MV-4-11 (cell line): ENCODE data around the gene CCT5.
A peak's percentile ranks its signal among the peaks of the same experiment; 100 is the strongest.
"Not testable (repeated sequence)": the region's sequence is repeated elsewhere in the genome, so short reads cannot be mapped to it uniquely, and the experiment has no call there.

Experiments used
- DNase-seq: peaks from one replicate; lab custom pipeline; 2025; lab: John Stamatoyannopoulos, UW

CCT5 gene

DNA sequence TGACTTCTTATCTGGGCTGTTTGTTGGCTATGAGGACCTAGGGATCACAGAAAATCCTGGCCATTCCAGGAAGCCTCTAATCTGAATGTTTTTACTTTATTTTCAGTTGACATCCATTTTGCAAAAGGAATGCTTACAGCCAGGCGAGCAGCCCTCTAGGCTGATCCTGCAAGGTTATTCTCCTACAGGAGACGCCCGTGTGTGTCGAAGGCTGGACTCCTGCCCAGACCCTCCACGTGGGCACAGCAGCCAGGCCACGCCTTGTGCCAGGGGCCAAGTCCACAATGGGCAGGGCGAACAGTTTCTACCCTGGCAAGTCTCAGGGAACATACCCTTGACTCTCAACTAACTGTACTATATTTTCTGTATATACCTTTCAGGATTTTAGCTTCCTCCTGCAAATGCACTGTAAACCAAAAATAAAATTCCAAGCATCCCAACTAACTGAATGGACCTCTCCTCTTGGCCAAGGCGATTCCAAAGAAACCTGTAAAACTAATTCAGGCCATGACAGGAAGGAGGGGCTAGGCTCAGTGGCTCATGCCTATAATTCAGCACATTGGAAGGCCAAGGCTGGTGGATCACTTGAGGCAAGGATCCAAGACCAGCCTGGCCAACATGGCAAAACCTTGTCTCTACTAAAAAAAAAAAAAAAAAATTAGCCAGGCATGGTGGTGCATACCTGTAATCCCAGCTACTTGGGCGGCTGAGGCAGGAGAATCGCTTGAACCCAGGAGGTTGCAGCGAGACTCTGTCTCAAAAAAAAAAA, 51.9 kb downstream of the CCT5 start:
- no peak for DNase-seq

DNA sequence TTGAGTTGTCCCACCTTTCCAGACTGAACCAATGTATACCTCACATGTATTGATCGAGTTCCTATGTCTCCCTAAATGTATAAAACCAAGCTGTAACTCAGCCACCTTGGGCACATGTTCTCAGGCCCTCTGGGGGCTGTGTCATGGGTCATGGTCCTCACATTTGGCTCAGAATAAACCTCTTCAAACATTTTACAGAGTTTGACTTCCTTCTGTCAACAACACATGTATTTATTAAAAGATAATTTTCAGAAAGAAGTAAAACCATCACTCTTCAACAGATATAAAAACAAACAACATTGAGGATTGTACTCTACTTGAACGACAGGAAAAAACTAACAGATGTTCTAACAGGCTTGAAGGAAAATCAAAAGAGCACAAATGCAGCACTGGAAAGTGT, 53.1 kb downstream of the CCT5 start:
- DNase-seq: no peak

DNA sequence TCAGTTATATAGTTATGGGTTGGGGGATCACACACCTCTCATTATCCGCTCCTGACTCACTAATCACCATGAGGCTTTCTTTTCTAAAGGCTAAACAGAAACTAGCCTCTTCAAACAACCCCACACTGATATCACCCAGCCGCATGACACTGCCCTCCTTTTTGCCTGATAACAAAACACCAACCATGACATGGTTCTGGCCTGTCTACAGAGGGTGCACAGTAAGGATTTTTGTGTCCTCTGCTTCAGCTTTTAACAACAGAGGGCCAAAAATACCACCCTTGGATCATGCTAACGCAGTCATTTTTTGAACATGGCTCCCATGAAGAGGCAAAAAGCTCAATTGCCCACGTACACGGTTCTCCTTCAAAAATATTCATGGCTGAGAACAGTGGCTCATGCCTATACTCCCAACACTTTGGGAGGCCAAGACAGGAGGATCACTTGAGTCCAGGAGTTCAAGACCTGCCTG, 53.7 kb downstream of the CCT5 start:
- no peak for DNase-seq

DNA sequence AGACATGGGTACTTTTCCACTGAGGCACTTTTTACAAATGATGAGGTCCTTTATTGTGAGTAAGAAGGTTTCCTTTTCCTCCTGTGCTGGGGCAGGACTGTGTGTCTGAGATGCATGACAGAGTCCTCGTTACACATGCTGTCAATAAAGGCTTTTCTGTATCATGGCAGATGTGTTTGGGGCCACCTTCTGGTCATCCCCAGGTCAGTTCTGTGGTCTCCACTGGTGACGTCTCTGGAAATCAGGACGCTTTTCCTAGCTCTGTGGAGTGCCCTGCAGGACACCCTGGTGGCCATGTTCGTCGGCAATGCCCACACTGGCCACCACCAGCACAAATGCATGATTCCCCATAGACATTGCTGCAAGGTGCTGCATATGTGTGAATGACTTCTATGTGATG, 54.9 kb downstream of the CCT5 start:
- DNase-seq: no peak

DNA sequence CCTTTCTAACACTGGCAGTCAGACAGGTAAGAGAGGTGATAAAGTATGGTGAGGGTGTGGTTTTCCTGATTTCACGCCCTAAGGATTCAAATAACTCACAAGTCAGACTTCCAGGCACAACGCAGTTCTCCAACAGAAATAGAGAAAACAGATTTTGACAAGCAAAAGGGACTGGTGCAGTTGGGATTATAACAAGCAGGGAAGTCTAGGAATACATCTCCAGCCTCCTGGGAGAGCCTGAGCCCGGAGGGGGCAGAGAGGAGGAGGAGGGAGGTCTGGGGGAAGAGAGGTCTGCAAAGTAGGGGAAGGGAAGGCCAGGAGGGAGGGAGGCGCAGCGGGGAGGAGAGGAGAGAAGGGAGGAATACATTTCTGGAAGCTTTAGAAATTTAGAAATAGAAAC, 56.0 kb downstream of the CCT5 start:
- no peak for DNase-seq

DNA sequence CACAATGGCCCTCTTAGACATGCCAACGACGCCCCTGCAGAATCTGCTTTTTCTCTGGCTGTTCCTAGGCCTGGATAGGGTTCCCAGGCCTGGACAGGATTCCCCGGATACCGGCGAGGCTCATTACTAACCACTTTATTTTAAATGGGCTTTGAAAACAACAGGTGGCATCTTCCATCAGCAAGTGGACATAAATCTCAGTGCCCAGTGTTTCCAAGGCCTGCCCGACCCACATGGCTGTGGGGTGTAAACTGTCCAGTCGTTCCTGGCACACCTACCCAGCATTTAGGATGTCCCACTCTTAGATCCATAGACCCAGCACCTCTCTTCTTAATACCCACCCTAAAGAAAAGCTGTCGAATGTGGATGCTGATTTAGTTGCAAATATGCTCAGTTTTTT, 56.7 kb downstream of the CCT5 start:
- no peak for DNase-seq

DNA sequence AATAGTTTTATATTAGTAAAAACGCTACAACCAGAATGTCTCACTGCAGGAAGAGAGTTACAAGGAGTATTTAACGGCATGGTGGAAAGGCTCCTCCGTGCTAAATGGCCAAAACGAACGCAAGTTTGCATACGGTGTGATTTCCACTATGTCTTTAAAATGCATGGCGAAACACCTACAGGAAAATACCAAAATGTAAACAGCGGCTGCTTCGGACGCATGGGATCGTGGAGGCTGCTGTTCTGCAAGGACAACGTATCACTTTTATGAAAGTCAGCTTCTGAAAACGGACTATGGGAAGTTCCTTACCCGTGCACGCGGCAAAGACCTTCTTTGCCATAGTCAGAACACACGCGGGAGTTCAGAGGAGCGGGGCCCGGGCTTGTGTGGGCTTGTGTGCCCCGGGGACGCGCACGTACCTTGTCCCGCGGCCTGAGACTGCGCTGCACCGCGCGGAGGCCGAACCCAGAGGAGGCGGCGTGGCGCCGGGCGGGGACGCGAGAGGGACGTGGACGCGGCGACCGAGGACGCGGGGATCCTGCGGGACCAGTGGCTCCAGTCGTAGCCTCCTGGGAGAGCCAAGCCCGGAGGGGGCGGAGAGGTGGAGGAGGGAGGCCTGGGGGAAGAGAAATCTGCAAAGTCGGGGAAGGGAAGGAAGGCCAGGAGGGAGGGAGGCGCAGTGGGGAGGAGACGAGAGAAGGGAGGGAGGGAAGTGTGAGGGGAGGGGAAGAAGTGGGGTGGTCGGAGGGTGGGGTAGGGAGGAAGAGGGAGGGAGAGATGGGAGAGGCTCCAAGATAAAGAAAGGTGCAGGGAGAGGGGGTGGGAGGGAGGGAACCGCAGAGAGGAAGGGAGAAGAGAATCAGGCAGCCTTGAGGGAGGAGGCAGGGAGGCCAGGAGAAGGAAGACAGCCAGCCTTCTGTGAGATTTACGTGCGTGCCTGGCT, 57.4 kb downstream of the CCT5 start, which contains the start of gene CMBL:
TSS of gene CMBL (minus strand) at position 697 of the 943 bp plus-strand sequence. CDS start 17,140 bp downstream, outside the sequence.
- DNase-seq: peak; percentile 10

DNA sequence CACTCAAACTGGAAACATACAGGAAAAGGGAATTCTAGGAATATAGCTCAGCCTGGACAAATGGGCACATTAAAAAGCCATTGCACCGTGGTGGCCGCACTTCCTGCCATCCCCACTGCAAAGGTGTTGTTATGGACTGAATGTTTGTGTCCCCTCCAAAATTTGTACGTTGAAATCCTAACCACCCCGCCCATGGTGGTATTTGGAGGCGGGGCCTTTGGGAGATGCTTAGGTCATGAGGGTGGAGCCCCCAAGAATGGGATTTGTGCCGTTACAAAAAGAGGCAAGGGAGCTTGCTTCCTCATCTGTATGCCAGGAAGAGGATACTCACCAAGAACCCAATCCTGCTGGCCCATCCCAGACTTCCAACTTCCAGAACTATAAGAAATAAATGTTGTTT, 58.8 kb downstream of the CCT5 start:
- DNase-seq: no peak

DNA sequence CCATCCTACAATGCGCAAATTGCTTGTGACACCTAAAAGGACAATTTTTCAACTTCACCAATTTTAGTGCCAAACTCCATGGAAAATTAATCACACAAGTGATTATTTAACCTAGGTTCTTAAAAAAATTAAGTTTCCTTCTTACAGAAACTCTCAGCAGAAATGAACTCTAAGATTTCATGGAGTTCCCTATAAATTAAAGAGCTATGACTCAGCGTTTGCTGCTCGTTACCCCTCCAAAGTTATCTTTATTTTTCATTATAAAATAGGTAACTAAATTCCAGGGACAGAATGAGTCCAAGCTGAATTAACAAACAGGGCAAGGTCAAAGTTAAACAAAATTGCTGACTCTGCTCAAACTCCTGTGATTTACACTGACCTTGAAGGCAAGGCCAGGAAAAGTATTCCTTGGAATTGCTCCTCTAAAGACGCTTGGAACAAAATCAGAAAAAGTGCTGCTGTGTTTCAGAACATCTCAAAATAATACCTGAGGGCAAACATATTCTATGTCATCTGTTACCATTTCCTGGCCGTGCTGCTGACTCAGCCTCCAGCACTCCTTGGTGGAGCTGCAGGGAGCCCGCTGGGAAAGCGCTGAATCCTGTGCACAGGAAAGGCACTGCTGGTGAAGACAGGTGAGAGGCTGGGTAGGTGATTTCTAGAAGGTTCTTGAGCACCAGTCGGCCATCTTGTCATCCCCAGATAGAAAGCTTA, 60.1 kb downstream of the CCT5 start:
- DNase-seq: no peak

DNA sequence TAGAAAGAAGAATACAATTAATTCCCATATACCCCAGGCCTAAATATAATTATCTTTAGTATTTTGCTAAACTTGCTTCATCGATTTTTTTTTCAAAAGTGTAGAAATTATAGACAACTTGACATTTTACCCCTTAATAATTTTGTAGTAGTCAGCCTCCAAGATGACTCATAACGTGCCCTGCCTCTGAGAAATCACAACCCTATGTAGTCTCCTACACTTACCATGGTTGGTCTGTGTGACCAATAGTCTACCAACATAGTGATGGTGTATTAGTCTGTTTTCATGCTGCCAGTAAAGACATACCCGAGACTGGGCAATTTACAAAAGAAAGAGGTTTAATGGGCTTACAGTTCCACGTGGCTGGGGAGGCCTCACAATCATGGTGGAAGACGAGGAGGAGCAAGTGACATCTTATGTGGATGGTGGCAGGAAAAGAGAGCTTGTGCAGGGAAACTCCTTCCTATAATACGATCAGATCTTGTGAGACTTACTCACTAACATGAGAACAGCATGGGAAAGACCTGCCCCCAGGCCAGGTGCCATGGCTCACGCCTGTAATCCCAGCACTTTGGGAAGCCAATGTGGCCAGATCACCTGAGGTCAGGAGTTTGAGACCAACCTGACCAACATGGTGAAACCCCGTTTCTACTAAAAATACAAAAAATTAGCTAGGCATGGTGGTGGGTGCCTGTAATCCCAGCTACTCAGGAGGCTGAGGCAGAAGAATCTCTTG, 60.9 kb downstream of the CCT5 start:
- not testable (repeated sequence) for DNase-seq

DNA sequence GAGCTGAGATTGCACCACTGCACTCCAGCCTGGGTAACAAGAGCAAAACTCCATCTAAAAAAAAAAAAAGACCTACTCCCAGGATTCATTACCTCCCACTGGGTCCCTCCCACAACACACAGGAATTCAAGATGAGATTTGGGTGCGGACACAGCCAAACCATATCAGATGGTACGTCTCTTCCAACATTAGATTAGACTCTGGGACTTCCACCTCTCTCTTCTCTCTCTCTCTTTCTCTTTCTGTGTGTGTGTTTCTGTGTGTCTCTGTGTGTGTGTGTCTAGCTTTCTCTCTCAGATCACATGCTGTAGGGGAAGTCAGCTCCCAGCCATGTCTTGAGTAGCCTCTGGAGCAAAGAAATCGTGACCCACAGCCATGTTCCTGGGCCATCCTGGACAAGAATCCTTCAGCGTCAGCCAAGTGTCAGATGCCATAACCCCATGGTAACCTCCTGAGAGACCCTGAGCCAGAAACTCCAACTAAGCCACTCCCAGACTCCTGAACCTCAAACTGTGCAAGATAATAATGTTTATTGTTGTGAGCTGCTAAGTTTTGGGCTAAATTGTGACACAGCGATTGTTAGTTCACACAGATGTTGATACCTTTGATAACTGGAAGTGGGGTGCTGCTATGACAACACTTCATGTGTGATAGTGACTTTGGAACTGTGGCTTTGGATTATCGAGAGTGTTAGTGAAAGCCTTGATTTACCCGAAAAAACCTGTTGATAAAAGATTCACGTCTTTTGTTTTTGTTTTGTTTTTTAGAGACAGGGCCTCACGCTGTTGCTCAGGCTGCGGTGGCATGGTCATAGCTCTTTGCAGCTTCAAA, 61.7 kb downstream of the CCT5 start:
- DNase-seq: no peak

DNA sequence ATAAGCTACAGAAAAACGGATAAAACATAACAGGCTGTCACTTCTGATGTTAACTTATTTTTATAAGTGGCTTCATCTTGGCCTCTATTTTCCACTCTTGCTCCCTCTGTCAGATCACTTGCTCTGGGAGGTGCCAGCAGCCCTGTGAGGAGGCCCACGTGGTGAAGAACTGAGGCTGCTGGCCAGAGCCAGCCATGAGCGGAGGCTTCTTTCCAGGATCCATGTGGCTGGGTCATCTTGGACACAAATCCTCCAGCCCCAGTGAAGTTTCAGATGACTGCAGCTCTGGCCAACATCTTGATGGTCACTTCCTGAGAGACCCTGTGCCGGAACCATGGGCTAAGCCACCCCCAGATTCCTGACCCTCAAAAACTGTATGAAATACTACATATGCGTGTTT, 65.1 kb downstream of the CCT5 start:
- no peak for DNase-seq
